HG03103 (cell line): ENCODE results near the gene EPS8L1.
"Not testable (repeated sequence)": the region's sequence is repeated elsewhere in the genome, so short reads cannot be mapped to it uniquely, and the experiment has no call there.

Experiments used
- ATAC-seq: cut with Tn5 transposase; IDR thresholded peaks from one replicate; pipeline ENCODE4 v1.9.1; 2021; ENCODE audit warnings: low read depth; ENCODE audit not compliant: unreplicated experiment

EPS8L1 gene

GRCh38 chr19:55075371-55075998, at the start of gene EPS8L1:
TSS of gene EPS8L1 (plus strand) at chr19:55075869. CDS start at chr19:55076445, 576 bp downstream.
- ATAC-seq, result no peak

- ATAC-seq, result not testable (repeated sequence)
Observed at GRCh38 chr19:55027140-55027471, 48.6 kb upstream of the EPS8L1 start.

DNA sequence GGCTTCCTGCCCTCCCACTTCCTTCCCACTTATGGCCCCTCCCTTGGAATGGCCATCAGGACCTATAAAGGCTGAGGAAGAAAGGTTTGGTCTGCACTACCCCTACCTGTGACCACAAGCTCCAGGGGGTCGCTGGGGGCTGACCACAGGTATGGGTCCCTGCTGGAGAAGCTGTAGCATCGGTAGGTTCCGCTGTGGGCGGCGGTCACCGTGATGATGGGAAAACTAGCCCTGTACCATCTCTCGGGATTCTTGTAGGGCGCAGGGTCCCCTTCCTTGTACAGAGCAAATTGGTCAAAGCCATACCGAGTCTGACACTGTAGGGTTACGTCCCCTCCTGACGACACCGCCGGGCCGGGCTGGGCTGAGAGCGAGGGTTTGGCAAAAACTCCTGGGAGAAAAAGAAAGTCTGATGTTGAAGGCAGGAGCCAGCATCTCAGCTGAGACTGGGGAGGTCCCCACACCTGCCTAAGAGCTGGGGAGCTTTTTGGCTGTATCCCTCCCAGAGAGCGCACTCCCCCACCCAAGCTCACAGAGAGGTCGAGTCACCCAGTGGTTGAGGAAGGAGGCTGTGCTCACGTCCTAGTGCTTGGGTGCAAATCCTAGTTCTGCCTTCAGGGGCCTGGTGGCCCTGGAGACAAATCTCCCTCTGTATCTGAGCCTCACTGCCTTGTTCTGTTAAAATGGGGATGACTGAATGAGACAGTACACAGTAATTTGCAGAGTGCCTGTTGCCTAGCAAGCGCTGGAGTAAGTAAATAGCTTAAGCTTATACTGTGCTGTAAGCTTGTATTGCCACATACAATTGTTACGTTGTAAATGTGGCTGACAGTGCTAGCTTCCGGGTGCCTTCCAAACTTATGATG, 48.0 kb upstream of the EPS8L1 start:
- no peak for ATAC-seq

GRCh38 chr19:55028757-55029156, 46.9 kb upstream of the EPS8L1 start:
- no peak for ATAC-seq

DNA sequence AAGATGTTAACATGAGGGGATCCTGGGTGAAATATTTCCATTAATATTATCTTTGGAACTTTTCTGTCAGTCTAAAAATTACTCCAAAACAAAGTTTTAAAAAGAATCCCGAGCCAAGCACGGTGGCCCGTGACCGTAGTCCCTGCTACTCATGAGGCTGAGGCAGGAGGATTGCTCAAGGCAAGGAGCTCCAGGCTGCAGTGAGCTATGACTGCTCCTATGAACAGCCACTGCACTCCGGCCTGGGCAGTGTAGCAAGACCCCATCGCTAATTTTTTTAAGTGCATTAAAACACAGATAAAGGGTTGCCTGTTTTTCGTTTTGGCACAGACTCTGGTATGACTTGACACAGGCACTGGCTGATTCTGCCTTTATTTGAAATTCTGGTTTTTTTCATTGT, 44.5 kb upstream of the EPS8L1 start:
- ATAC-seq, result no peak

- ATAC-seq, result no peak
Observed at GRCh38 chr19:55032170-55032800, 43.4 kb upstream of the EPS8L1 start.

GRCh38 chr19:55032976-55033643, 42.6 kb upstream of the EPS8L1 start:
- not testable (repeated sequence) for ATAC-seq

DNA sequence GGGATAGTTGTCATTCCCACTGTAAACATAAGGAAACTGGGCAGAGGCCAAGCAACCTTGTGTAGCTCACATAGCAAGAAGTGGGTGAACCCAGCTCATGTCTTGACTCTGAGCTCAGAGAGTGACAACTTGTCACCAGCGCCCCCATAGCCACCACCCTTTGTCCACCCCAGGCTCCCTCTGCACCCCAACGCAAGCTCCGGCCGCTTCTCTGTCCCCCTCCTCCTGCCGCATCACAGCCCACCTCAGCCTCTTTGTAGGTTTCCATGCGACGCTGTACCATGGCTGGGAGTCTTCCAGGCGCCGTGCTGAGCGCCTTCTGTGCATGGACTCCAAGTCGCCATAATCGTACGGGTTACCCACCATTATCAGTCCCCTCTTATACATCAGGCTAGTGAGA, 40.9 kb upstream of the EPS8L1 start:
- ATAC-seq, result no peak

- ATAC-seq, result no peak
Observed at GRCh38 chr19:55036058-55036457, 39.6 kb upstream of the EPS8L1 start.

GRCh38 chr19:55037603-55038002, 38.1 kb upstream of the EPS8L1 start:
- ATAC-seq, result not testable (repeated sequence)

DNA sequence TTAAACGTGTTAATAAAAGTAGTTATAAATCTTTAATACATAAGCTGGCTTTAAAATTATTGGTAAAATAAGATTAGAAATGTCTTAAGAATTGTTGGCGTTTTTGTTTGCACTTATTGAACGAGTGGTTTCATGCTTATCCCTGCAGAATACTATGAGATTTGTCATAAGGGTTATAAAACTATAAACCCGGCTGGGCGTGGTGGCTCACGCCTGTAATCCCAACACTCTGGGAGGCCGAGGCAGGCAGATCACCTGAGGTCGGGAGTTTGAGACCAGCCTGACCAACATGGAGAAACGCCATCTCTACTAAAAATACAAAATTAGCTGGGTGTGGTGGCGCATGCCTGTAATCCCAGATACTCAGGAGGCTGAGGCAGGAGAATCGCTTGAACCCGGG, 35.0 kb upstream of the EPS8L1 start:
- ATAC-seq, result not testable (repeated sequence)

- no peak for ATAC-seq
Observed at GRCh38 chr19:55041244-55041626, 34.4 kb upstream of the EPS8L1 start.

DNA sequence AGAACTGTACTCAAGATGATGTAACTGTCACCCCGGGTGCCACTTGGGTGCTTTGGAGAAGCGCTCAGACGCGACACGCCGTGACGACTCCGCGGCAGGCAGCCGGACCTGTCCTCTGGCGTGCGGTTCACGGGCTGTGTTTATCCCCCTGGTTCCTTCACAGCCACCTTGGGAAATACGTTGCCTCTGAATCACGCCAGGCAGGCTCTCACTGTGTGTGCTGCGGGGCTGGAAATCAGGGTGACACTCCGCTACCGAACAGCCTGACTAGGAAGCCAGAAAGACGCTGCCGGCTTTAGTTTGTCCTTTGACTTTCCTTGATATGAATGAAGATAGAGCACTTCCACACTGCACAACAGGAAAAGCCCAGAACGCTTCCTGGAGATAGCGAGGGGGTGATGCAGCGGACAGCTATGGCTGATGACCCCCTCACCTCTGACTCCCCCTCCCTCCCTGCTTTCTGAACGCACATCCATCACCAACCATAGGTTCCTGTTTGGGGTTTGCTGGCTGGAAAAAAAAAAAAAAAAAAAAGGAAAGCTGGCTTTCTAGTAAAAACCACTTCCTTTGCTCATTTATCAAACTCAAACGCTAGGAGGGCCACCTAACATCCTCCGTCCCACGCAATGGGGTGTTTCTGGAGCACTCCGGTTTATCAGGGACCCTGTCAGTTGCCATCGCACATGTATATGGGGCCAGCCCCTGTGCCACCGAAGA, 33.9 kb upstream of the EPS8L1 start:
- no peak for ATAC-seq

DNA sequence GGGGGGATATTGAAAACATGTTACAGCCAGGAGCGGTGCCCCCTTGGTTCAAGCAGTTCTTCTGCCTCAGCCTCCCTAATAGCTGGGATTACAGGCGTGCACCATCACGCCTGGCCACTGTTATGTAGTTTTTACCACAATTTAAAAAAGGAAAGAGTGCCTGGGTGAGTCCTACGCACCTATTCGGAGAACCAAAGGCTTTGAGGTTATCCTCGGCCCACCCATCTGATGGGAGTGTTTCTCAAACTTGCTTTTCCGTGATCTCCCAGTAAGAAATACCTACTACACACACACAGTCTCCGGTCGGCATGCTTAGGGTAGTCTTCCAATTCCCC, 33.4 kb upstream of the EPS8L1 start:
- no peak for ATAC-seq

DNA sequence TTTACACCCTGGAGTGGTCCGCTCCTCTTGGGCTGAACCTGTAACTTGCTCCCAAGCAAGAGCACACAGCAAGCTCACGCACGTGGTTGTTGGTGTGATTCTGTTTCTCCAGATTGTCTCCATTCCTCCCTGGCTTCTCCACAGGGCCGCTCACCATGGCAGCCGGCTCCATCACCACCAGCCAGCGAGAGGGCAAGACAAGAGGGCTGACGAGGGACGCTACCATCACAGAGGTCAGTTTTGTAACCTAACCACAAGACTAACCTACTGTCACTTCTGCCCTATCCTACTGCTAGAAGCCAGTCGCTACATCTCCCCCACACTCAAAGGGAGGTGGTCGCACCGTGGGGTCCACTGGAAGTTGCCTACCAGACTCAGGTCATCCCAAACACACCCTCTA, 33.0 kb upstream of the EPS8L1 start:
- no peak for ATAC-seq

- no peak for ATAC-seq
Observed at GRCh38 chr19:55044286-55044685, 31.4 kb upstream of the EPS8L1 start.

DNA sequence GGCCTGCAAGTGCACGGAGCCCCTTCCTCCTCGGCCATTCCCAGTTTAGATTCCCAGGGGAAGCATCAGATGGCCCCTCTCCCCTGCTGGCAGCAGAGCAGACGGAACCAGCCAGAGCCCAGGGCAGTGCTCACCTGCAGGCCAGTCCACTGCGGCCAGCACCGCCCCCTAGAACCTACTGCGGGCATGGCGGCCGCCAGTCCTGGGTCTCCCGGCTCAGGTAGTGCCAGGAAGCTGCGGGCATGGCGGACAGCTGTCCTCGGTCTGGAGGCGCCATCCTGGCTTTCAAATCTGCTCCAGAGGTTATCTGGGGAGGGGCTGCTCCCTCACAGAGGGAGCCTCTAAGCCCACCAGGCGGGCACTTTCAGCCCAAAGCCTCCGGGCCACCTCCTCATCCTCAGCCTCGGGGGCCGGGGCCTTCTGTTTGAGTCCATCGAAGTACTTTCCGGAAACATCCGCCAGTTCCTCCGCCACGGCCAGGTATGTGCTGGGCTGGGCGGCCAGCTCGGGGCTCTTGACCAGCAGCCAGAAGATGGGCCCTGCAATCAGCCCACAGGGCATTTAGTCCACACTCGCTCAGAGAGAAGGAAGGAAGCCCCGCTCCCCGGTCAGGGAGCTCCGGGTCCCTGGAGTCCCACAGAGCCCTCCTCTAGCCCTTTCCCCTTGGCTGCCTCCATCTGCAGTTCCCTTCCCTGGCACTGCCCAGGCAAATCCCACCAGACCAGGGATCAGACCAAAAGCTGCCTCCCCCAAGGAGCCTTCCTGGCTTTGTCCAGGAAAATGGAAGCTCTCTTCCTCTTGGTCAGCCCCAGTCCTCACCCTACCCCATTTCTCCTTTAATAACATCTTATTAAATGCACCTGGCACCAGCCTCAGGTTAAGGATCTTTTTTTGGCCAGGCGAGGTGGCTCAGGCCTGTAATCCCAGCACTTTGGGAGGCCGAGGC, 30.6 kb upstream of the EPS8L1 start:
- ATAC-seq, result no peak

DNA sequence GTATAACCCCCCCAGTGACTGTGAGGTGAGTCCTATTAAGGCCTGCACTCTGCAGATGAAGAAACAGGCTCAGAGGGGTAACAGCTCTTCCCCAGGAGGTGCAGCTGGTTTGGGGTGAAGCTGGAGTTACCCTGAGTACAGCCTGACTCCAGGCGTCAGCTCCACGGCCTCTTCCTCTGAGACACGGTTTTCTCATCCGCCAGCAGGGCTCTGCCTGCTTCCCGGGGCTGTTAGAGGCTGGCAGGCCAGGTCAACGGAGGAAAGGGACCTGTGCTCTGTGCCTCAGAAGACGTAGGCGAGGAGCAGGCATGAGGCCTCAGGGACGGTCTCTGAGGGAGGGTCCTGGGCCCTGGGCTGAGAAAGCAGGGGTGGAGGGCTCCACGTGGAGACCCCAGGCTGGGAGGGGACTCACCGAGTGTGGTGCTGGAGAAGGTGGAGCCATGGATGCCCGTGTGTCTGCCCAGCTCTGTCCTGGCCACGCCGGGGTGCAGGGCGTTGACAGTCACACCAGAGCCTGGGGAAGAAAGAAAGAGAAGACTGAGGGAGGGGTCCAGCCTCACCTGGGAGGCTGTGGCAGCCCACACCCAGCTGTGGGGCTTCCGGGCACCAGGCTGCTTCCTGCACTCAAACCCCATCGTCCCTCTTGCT, 28.6 kb upstream of the EPS8L1 start:
- ATAC-seq, result no peak

DNA sequence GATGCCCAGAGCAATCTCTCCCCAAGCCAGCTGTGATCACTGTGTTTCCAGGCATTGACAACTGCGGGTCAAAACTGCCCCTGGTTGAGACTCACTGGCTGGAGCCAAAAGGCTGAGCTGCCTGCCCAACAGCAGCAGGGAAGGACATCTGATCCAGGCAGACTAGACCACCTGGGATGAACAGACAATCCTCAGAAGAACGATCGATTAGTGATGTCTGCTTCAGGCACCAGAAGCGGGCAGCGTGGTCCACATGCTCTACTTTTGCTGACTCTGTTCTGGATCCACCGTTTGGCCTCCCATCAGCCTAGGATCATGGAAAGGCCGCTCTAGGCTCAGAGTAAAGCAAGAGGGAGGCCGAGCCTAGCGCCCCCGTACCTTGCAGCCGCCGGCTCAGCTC, 27.7 kb upstream of the EPS8L1 start:
- ATAC-seq, result no peak
